IMR-90 (cell line): ENCODE measurements around the gene FTHL17. TPM values are rescaled to one million over a fixed set of nuclear protein-coding genes. Genes with fewer than 3 reads are reported as not detected.

Source experiments
- ATAC-seq: fragments of 200-7000 bp; cut with Tn5 transposase; 2 replicates; pipeline ENCODE4 v1.9.1; 2020; ENCODE audit warnings: low read depth, mild to moderate bottlenecking, moderate library complexity
- BruUV-seq: library from RNA; stranded (reverse); fragments of 400-500 nt; replicated peaks from 2 replicates; lab custom pipeline; 2021; lab: Mats Ljungman, UMichigan
- CTCF ChIA-PET: fragments of 300-600 bp; formaldehyde crosslinking; extraction: SDS; loops from one replicate; lab custom pipeline; 2021; ENCODE audit warnings: antibody characterized with exemption; lab: Yijun Ruan, JAX
- POLR2A ChIA-PET: fragments of 300-600 bp; sonication (Branson Sonifier 250); formaldehyde crosslinking; loops from one replicate; lab custom pipeline; 2022; ENCODE audit warnings: antibody characterized with exemption; ENCODE audit not compliant: unreplicated experiment; lab: Charles Lee
- DNase-seq: peaks from one replicate; pipeline ENCODE4 v3.0.0; 2013
- H2AFZ ChIP-seq: replicated peaks from 2 replicates; pipeline ENCODE3; 2013; ENCODE audit warnings: low read length, mild to moderate bottlenecking; ENCODE audit not compliant: poor library complexity
- H2AK5ac ChIP-seq: 2 replicates; pipeline ENCODE4 v1.6.1; 2013; ENCODE audit warnings: low read depth, low read length, inconsistent platforms
- H2AK9ac ChIP-seq: replicated peaks from 2 replicates; pipeline ENCODE3; 2013; ENCODE audit warnings: mild to moderate bottlenecking, low read depth, low read length, moderate library complexity; ENCODE audit not compliant: poor library complexity
- H2BK120ac ChIP-seq: 2 replicates; pipeline ENCODE4 v1.6.1; 2013; ENCODE audit warnings: low read depth, low read length, inconsistent platforms
- H2BK15ac ChIP-seq: 3 replicates; pipeline ENCODE4 v1.6.1; 2013; ENCODE audit warnings: low read depth, low read length, inconsistent platforms
- H2BK20ac ChIP-seq: 2 replicates; pipeline ENCODE4 v1.6.1; 2013; ENCODE audit warnings: low read depth, mild to moderate bottlenecking, inconsistent platforms, low read length, moderate library complexity
- H2BK5ac ChIP-seq: 2 replicates; pipeline ENCODE4 v1.6.1; 2013; ENCODE audit warnings: mild to moderate bottlenecking, low read depth, low read length, inconsistent platforms; ENCODE audit not compliant: poor library complexity, severe bottlenecking
- H3K14ac ChIP-seq: replicated peaks from 2 replicates; pipeline ENCODE4 v1.6.1; 2013; ENCODE audit warnings: low read depth, low read length, inconsistent platforms
- H3K18ac ChIP-seq: 2 replicates; pipeline ENCODE4 v1.6.1; 2013; ENCODE audit warnings: low read depth, low read length, control low read depth
- H3K23ac ChIP-seq: 2 replicates; pipeline ENCODE4 v1.6.1; 2013; ENCODE audit warnings: low read depth, low read length, inconsistent platforms
- H3K27ac ChIP-seq: 2 replicates; pipeline ENCODE4 v1.5.1; 2013; ENCODE audit warnings: mild to moderate bottlenecking, control low read depth, low read length; ENCODE audit not compliant: insufficient read depth
- H3K27me3 ChIP-seq: 2 replicates; pipeline ENCODE4 v1.6.1; 2013; ENCODE audit warnings: low read length; ENCODE audit not compliant: control insufficient read depth, insufficient read depth
- H3K36me3 ChIP-seq: 2 replicates; pipeline ENCODE4 v1.6.1; 2013; ENCODE audit warnings: low read length, mixed read lengths; ENCODE audit not compliant: control insufficient read depth, insufficient read depth
- H3K4ac ChIP-seq: 2 replicates; pipeline ENCODE4 v1.6.1; 2013; ENCODE audit warnings: low read depth, low read length, inconsistent platforms
- H3K4me1 ChIP-seq: 2 replicates; pipeline ENCODE4 v1.6.1; 2013; ENCODE audit warnings: low read length, mixed read lengths; ENCODE audit not compliant: control insufficient read depth, insufficient read depth
- H3K4me2 ChIP-seq: 2 replicates; pipeline ENCODE4 v1.6.1; 2013; ENCODE audit warnings: low read depth, mild to moderate bottlenecking, control low read depth, low read length, moderate library complexity
- H3K4me3 ChIP-seq: 2 replicates; pipeline ENCODE4 v1.5.1; 2013; ENCODE audit warnings: low read depth, mild to moderate bottlenecking, control low read depth, low read length, moderate library complexity; ENCODE audit not compliant: insufficient read depth
- H3K56ac ChIP-seq: 2 replicates; pipeline ENCODE4 v1.6.1; 2013; ENCODE audit warnings: low read length, inconsistent platforms; ENCODE audit not compliant: insufficient read depth; ENCODE audit errors: extremely low read depth
- H3K79me1 ChIP-seq, 2 experiments: 2 replicates each; pipeline ENCODE4 v1.6.1; 2013; ENCODE audit warnings: low read length in 2 of 2, inconsistent platforms in 1 of 2, low read depth in 1 of 2
- H3K9ac ChIP-seq: 2 replicates; pipeline ENCODE4 v1.6.1; 2013; ENCODE audit warnings: low read depth, low read length, control low read depth
- H3K9me1 ChIP-seq: 2 replicates; pipeline ENCODE4 v1.6.1; 2013; ENCODE audit warnings: low read length, inconsistent platforms; ENCODE audit not compliant: insufficient read depth
- H3K9me3 ChIP-seq: 2 replicates; pipeline ENCODE4 v1.6.1; 2013; ENCODE audit warnings: low read length; ENCODE audit not compliant: control insufficient read depth, insufficient read depth
- H4K20me1 ChIP-seq: 2 replicates; pipeline ENCODE4 v1.6.1; 2013; ENCODE audit warnings: low read length, inconsistent platforms; ENCODE audit not compliant: insufficient read depth
- H4K5ac ChIP-seq: 2 replicates; pipeline ENCODE4 v1.6.1; 2013; ENCODE audit warnings: mild to moderate bottlenecking, low read depth, low read length, control low read depth
- H4K8ac ChIP-seq, 2 experiments: 2 replicates each; pipeline ENCODE4 v1.6.1; 2013; ENCODE audit warnings: low read depth in 2 of 2, low read length in 2 of 2, control low read depth in 1 of 2, inconsistent platforms in 1 of 2
- H4K91ac ChIP-seq: 2 replicates; pipeline ENCODE4 v1.6.1; 2013; ENCODE audit warnings: low read depth, low read length, inconsistent platforms; ENCODE audit not compliant: insufficient read depth
- CEBPB ChIP-seq: IDR thresholded peaks from 2 replicates; pipeline ENCODE4 v1.6.1; 2012; ENCODE audit warnings: low read depth, low read length, improper control_type of control experiment
- MAFK ChIP-seq: IDR thresholded peaks from 2 replicates; pipeline ENCODE4 v1.6.1; 2012; ENCODE audit warnings: low read depth, low read length, improper control_type of control experiment
- MXI1 ChIP-seq: IDR thresholded peaks from 2 replicates; pipeline ENCODE4 v1.6.1; 2012; ENCODE audit warnings: low read depth, mild to moderate bottlenecking, low read length, moderate library complexity, borderline replicate concordance
- NFE2L2 ChIP-seq: fragments of 150-350 bp; IDR thresholded peaks from 2 replicates; pipeline ENCODE4 v1.6.1; 2016; ENCODE audit warnings: low read depth, mild to moderate bottlenecking, low read length
- POLR2A ChIP-seq: IDR thresholded peaks from 2 replicates; pipeline ENCODE4 v1.6.1; 2012; ENCODE audit warnings: mild to moderate bottlenecking, low read depth, low read length
- RAD21 ChIP-seq: IDR thresholded peaks from 2 replicates; pipeline ENCODE4 v1.6.1; 2012; ENCODE audit warnings: low read length, improper control_type of control experiment
- RFX5 ChIP-seq: IDR thresholded peaks from 2 replicates; pipeline ENCODE4 v1.8.0; 2012; ENCODE audit warnings: low read depth, mild to moderate bottlenecking, low read length, moderate library complexity
- WGBS, 2 experiments: methylation state at CpG; one replicate each; pipeline versions ENCODE4 v1.1.5 to v1.1.7; 2013; ENCODE audit warnings: missing lambda C conversion rate in 2 of 2; ENCODE audit not compliant: insufficient read length in 1 of 2; ENCODE audit errors: extremely low coverage in 2 of 2; 5-methylcytosine and 5-hydroxymethylcytosine counted together
- dilution Hi-C: fragments of 300-500 bp; cut with HindIII; formaldehyde crosslinking; loops from one replicate; pipeline ENCODE4 v1.14.3; 2018; ENCODE audit warnings: low sequenced_read_pairs; ENCODE audit not compliant: unreplicated experiment
- in situ Hi-C: fragments of 300-500 bp; cut with MboI; formaldehyde crosslinking; loops from 3 replicates; pipeline ENCODE4 v1.14.3; 2019; ENCODE audit warnings: low sequenced_read_pairs, inconsistent platforms, mixed read lengths
- intact Hi-C: fragments of 100-400 bp; cut with micrococcal nuclease; formaldehyde crosslinking; loops from 2 replicates; pipeline ENCODE4 v1.10.0; 2022
- polyA plus RNA-seq, 3 experiments: library from polyadenylated mRNA; depleted of rRNA; stranded (reverse); fragments of >200 nt; gene quantifications; 2 replicates each; pipeline ENCODE4 v1.2.3, GENCODE V29; 2012; ENCODE audit warnings: low replicate concordance in 1 of 3
- total RNA-seq: library from RNA; depleted of rRNA; stranded (reverse); fragments of >200 nt; gene quantifications from 2 replicates; pipeline ENCODE4 v1.2.3, GENCODE V29; 2012
- TF ChIP-seq, protein P1 (sequence below): fragments of 150-350 bp; IDR thresholded peaks from 2 replicates; pipeline ENCODE4 v1.6.1; 2017; ENCODE audit warnings: mild to moderate bottlenecking, antibody characterized with exemption, low read length, low read depth
- TF ChIP-seq, protein P2 (sequence below): conservative IDR thresholded peaks from 2 replicates; pipeline ENCODE4 v1.5.1; 2012; ENCODE audit warnings: mild to moderate bottlenecking, low read depth, low read length, improper control_type of control experiment
- TF ChIP-seq, protein P3 (sequence below): fragments of 150-350 bp; IDR thresholded peaks from 2 replicates; pipeline ENCODE4 v1.6.1; 2016; ENCODE audit warnings: low read depth, mild to moderate bottlenecking, low read length, moderate library complexity, borderline replicate concordance

The FTHL17 gene
- total and polyA plus RNA-seq, 2 of the 4 experiments (the other 2 are of a cell fraction), result not detected

DNA sequence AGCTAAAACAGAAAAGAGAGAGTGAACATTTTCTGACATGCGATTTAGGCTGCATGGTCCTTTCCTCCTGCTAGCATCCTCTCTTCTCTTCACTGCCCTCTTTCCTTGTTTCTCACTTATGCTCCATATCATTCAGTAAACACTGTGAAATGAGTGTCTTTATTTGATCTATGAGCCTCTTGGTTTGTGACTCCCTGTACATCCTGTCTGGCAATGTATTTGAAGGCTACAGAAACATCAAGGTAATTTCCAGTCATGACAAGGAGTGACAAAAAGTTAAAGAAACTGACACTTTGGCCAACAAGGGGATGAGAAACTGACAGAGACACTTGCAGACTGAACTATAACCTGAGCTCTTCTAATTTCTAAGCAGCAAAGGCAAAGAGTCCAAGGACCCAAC is 8.7 kb downstream of the FTHL17 start:
- H3K9me1 ChIP-seq, result no peaks in the 10 kb centered on the region
- H3K4me2 ChIP-seq, result no peak overlapping the region
- H3K56ac ChIP-seq, result no peak overlapping the region
- H3K79me1 ChIP-seq, result no peaks in the 10 kb centered on the region
- no peaks in the 10 kb centered on the region for H3K9me3 ChIP-seq
- intact Hi-C loops, result no loop called here
- DNase-seq (no peak), ATAC-seq (no peak)
- in situ Hi-C loops, result no loop called here
- dilution Hi-C loops, result no loop called here
- H3K36me3 ChIP-seq, result no peaks in the 10 kb centered on the region
- no peak overlapping the region for H2AK5ac ChIP-seq
- no peak overlapping the region for H3K27ac ChIP-seq
- POLR2A ChIA-PET, result no interaction called here
- H3K4ac ChIP-seq, result no peak overlapping the region
- no peak overlapping the region for H3K9ac ChIP-seq
- H4K8ac ChIP-seq, result no peak overlapping the region
- H3K4me3 ChIP-seq, result no peak overlapping the region
- no CpG with 5 or more reads among the region's 1 CpG for WGBS, 2 experiments
- H2BK120ac ChIP-seq, result no peak overlapping the region
- no peak overlapping the region for H3K18ac ChIP-seq
- H2BK20ac ChIP-seq, result no peak overlapping the region
- no TSS peak for BruUV-seq
- no peak overlapping the region for H4K5ac ChIP-seq
- no peaks in the 10 kb centered on the region for H3K4me1 ChIP-seq
- H3K14ac ChIP-seq, result no peak overlapping the region
- H4K91ac ChIP-seq, result no peak overlapping the region
- no peaks in the 10 kb centered on the region for H4K20me1 ChIP-seq
- H3K27me3 ChIP-seq, result no peaks in the 10 kb centered on the region
- H3K23ac ChIP-seq, result no peak overlapping the region
- TF ChIP-seq, protein P1, sequence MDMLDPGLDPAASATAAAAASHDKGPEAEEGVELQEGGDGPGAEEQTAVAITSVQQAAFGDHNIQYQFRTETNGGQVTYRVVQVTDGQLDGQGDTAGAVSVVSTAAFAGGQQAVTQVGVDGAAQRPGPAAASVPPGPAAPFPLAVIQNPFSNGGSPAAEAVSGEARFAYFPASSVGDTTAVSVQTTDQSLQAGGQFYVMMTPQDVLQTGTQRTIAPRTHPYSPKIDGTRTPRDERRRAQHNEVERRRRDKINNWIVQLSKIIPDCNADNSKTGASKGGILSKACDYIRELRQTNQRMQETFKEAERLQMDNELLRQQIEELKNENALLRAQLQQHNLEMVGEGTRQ, result no peak
- no peak for TF ChIP-seq RAD21
- no peak for TF ChIP-seq RFX5
- TF ChIP-seq, protein P2, sequence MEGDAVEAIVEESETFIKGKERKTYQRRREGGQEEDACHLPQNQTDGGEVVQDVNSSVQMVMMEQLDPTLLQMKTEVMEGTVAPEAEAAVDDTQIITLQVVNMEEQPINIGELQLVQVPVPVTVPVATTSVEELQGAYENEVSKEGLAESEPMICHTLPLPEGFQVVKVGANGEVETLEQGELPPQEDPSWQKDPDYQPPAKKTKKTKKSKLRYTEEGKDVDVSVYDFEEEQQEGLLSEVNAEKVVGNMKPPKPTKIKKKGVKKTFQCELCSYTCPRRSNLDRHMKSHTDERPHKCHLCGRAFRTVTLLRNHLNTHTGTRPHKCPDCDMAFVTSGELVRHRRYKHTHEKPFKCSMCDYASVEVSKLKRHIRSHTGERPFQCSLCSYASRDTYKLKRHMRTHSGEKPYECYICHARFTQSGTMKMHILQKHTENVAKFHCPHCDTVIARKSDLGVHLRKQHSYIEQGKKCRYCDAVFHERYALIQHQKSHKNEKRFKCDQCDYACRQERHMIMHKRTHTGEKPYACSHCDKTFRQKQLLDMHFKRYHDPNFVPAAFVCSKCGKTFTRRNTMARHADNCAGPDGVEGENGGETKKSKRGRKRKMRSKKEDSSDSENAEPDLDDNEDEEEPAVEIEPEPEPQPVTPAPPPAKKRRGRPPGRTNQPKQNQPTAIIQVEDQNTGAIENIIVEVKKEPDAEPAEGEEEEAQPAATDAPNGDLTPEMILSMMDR, result no peak
- no peak for TF ChIP-seq NFE2L2
- TF ChIP-seq, protein P3, sequence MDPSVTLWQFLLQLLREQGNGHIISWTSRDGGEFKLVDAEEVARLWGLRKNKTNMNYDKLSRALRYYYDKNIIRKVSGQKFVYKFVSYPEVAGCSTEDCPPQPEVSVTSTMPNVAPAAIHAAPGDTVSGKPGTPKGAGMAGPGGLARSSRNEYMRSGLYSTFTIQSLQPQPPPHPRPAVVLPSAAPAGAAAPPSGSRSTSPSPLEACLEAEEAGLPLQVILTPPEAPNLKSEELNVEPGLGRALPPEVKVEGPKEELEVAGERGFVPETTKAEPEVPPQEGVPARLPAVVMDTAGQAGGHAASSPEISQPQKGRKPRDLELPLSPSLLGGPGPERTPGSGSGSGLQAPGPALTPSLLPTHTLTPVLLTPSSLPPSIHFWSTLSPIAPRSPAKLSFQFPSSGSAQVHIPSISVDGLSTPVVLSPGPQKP, result no peak
- no peak for TF ChIP-seq MAFK
- TF ChIP-seq POLR2A, result no peak
- no peak for TF ChIP-seq MXI1
- TF ChIP-seq CEBPB, result no peak
- H2BK5ac ChIP-seq, result no peak overlapping the region
- no peak overlapping the region for H2BK15ac ChIP-seq
- CTCF ChIA-PET, result no interaction called here
- no peak overlapping the region for H2AFZ ChIP-seq
- H2AK9ac ChIP-seq, result no peak overlapping the region
